ENCODE measurements around the gene MMEL1.

GRCh38 chr1:2561446-2561845, 71.4 kb downstream of the MMEL1 start:
- TF ChIP-seq SP1 (CRISPR knock-in tag; conservative IDR thresholded peaks at IDR 0.05), result no peak
- TF ChIP-seq, protein P1, sequence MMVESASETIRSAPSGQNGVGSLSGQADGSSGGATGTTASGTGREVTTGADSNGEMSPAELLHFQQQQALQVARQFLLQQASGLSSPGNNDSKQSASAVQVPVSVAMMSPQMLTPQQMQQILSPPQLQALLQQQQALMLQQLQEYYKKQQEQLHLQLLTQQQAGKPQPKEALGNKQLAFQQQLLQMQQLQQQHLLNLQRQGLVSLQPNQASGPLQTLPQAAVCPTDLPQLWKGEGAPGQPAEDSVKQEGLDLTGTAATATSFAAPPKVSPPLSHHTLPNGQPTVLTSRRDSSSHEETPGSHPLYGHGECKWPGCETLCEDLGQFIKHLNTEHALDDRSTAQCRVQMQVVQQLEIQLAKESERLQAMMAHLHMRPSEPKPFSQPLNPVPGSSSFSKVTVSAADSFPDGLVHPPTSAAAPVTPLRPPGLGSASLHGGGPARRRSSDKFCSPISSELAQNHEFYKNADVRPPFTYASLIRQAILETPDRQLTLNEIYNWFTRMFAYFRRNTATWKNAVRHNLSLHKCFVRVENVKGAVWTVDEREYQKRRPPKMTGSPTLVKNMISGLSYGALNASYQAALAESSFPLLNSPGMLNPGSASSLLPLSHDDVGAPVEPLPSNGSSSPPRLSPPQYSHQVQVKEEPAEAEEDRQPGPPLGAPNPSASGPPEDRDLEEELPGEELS (CRISPR knock-in tag; IDR thresholded peaks at IDR 0.05), result no peak
- no peak for TF ChIP-seq CTCF (IDR thresholded peaks at IDR 0.05)
- TF ChIP-seq, protein P2, sequence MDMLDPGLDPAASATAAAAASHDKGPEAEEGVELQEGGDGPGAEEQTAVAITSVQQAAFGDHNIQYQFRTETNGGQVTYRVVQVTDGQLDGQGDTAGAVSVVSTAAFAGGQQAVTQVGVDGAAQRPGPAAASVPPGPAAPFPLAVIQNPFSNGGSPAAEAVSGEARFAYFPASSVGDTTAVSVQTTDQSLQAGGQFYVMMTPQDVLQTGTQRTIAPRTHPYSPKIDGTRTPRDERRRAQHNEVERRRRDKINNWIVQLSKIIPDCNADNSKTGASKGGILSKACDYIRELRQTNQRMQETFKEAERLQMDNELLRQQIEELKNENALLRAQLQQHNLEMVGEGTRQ (CRISPR knock-in tag; IDR thresholded peaks at IDR 0.05), result no peak
- TF ChIP-seq, protein P3, sequence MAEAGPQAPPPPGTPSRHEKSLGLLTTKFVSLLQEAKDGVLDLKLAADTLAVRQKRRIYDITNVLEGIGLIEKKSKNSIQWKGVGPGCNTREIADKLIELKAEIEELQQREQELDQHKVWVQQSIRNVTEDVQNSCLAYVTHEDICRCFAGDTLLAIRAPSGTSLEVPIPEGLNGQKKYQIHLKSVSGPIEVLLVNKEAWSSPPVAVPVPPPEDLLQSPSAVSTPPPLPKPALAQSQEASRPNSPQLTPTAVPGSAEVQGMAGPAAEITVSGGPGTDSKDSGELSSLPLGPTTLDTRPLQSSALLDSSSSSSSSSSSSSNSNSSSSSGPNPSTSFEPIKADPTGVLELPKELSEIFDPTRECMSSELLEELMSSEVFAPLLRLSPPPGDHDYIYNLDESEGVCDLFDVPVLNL (CRISPR knock-in tag; IDR thresholded peaks at IDR 0.05; ENCODE audit: borderline replicate concordance, low read depth), result no peak
- TF ChIP-seq NR3C1 (CRISPR knock-in tag; conservative IDR thresholded peaks at IDR 0.05; ENCODE audit: low read depth), result no peak
- no peak for TF ChIP-seq CBFB (CRISPR knock-in tag; IDR thresholded peaks at IDR 0.05; ENCODE audit: low read depth)
- no peak for TF ChIP-seq ESRRA (CRISPR knock-in tag; IDR thresholded peaks at IDR 0.05; ENCODE audit: borderline replicate concordance)
- TF ChIP-seq TCF7 (CRISPR knock-in tag; IDR thresholded peaks at IDR 0.05; ENCODE audit: low read depth), result no peak
- TF ChIP-seq NR2C2 (CRISPR knock-in tag; IDR thresholded peaks at IDR 0.05), result no peak
